ENCODE data around the gene NUAK2.

DNA sequence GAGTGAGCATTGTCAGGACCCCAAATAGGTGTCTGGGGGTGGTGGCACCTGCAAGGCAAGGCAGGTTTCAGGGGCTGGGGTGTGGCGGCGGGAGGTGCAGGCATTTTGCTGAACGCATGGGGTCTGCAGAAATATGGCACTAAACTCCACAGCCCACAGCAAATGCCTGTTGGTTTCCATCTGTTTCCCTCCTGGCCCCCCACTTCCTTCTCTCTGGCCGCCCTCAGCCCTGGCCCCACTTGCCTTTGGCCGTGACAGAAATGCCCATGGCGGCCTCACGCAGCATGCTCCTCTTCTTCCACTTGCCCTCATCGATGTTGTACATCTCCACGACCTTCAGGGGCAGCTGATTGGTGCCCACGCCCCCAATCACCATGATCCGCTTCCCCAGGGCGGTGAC is 21.4 kb upstream of the NUAK2 start:
- TF ChIP-seq POLR2AphosphoS5 (IDR thresholded peaks at IDR 0.05; ENCODE audit: insufficient read depth, low read depth, low read length) (no peak), POLR2A (IDR thresholded peaks at IDR 0.05; ENCODE audit: low read depth, low read length) (no peak), JUN (IDR thresholded peaks at IDR 0.05; ENCODE audit: borderline replicate concordance, insufficient read depth, insufficient read length, low read depth) (no peak), EZH2 (IDR thresholded peaks at IDR 0.05; ENCODE audit: borderline replicate concordance, low read depth, low read length, severe bottlenecking) (no peak), MYC (IDR thresholded peaks at IDR 0.05; ENCODE audit: low read depth, low read length) (no peak)
- TF ChIP-seq, protein P1, sequence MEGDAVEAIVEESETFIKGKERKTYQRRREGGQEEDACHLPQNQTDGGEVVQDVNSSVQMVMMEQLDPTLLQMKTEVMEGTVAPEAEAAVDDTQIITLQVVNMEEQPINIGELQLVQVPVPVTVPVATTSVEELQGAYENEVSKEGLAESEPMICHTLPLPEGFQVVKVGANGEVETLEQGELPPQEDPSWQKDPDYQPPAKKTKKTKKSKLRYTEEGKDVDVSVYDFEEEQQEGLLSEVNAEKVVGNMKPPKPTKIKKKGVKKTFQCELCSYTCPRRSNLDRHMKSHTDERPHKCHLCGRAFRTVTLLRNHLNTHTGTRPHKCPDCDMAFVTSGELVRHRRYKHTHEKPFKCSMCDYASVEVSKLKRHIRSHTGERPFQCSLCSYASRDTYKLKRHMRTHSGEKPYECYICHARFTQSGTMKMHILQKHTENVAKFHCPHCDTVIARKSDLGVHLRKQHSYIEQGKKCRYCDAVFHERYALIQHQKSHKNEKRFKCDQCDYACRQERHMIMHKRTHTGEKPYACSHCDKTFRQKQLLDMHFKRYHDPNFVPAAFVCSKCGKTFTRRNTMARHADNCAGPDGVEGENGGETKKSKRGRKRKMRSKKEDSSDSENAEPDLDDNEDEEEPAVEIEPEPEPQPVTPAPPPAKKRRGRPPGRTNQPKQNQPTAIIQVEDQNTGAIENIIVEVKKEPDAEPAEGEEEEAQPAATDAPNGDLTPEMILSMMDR (IDR thresholded peaks at IDR 0.05; ENCODE audit: extremely low read depth in 1 of 2, insufficient read depth in 1 of 2, low read depth in 1 of 2, low read length in 2 of 2) = no peak
- TF ChIP-seq, protein P2, sequence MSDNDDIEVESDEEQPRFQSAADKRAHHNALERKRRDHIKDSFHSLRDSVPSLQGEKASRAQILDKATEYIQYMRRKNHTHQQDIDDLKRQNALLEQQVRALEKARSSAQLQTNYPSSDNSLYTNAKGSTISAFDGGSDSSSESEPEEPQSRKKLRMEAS (IDR thresholded peaks at IDR 0.05; ENCODE audit: insufficient read depth, insufficient read length) = no peak
